Activated CD8-positive, alpha-beta memory T cell treated with anti-CD3 and anti-CD28 coated beads, Interleukin-2, amount 10 ng/mL, durations not matched to agents 7 days and 5 days (primary cell): ENCODE measurements around the gene UNC5C. TPM values are rescaled to one million over a fixed set of nuclear protein-coding genes. Genes with fewer than 3 reads are reported as not detected.
"Not testable (repeated sequence)": the region's sequence is repeated elsewhere in the genome, so short reads cannot be mapped to it uniquely, and the experiment has no call there.

Experiments
- ATAC-seq: fragments of 150-1000 bp; cut with Tn5 transposase; one replicate; pipeline ENCODE4 v1.10.0; 2021; ENCODE audit warnings: moderate library complexity
- CTCF ChIA-PET: fragments of 350-600 bp; sonication (Branson Sonifier 250); formaldehyde crosslinking; loops from one replicate; lab custom pipeline; 2021; ENCODE audit warnings: antibody characterized with exemption; lab: Charles Lee
- DNase-seq: peaks from one replicate; pipeline ENCODE4 v3.0.0-alpha.2; 2020
- H3K27ac Mint-ChIP-seq: one replicate; pipeline ENCODE4 v1.8.0; 2021; ENCODE audit warnings: mild to moderate bottlenecking, mixed read lengths
- H3K27me3 Mint-ChIP-seq: one replicate; pipeline ENCODE4 v1.8.0; 2021; ENCODE audit warnings: mixed read lengths
- H3K36me3 Mint-ChIP-seq: one replicate; pipeline ENCODE4 v1.8.0; 2021; ENCODE audit warnings: mild to moderate bottlenecking, mixed read lengths
- H3K4me1 Mint-ChIP-seq: one replicate; pipeline ENCODE4 v1.8.0; 2021; ENCODE audit warnings: mixed read lengths
- H3K4me3 Mint-ChIP-seq: one replicate; pipeline ENCODE4 v1.8.0; 2021; ENCODE audit warnings: mild to moderate bottlenecking, moderate library complexity, mixed read lengths
- H3K9me3 Mint-ChIP-seq: one replicate; pipeline ENCODE4 v1.8.0; 2022; ENCODE audit warnings: low read depth, mixed read lengths
- total RNA-seq, 2 experiments: library from RNA; stranded (reverse); gene quantifications; one replicate each; pipeline ENCODE4 v1.2.3, GENCODE V29; 2021

UNC5C gene
- total RNA-seq, 2 experiments from 2014 or later = not detected

DNA sequence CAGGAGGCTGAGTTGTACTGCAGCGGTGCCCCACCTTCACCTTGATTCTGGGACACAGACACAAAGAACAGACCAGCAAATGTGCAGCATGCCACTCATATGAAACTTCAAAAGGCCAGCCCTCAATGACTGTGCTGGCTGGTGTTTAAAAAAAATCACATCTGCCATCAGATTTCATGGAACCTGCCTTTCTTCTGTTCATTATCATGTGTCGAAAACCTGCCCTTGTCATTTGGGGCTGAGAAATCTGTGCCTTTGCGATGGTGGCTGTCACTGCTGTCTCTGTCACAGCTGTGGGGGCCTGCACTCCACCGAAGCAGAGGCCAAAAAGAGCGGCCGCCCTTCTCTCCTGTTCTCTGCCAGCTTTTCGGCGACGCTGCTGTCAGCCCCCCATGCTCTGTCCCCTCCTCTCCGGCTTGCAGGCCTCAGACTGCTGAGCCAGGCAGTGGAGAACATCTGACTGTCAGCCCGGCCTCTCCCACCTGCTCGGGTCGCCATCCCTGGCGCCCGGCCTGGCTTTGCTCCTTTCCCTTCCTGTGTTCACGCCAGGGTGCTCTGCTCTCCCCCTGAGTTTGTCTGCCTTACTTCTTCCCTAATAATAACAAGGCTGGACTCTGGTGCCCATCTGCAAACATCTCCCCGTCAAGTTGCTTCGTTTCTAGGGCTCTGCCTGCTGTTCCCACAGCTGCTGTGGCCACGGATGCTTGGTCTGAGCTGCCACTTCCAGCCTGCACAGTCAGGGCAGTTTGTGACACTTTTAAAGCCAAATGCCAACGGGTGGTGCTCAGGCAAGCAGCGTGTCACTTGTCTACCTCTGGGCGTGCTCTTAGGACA lies 355.2 kb downstream of the UNC5C start:
- Mint-ChIP-seq H3K27ac (no peak overlapping the region), H3K27me3 (no peaks in the 10 kb centered on the region), H3K4me3 (no peak overlapping the region), H3K36me3 (no peaks in the 10 kb centered on the region), H3K9me3 (no peaks in the 10 kb centered on the region), H3K4me1 (no peaks in the 10 kb centered on the region)
- ATAC-seq (no peak), DNase-seq (no peak)
- CTCF ChIA-PET = no interaction called here

DNA sequence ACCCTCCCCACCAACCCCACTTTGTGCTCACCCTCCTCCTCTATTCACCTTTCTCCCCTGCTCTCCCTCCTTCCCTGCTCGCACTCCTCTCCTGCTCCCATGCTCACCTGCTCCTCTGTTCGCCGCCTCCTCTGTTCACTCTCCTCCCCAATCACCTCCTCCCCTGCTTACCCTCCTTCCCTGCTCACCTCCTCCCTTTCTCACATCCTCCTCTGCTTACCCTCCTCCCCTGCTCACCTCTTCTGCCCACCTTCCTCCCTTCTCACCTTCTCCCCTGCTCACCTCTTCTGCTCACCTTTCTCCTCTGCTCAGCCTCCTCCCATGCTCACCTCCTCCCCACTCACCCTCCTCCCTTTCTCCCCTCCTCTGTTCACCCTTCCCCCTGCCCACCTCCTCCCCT lies 357.2 kb downstream of the UNC5C start:
- no peak overlapping the region for H3K27ac Mint-ChIP-seq

GRCh38 chr4:95190751-95191436 lies 357.9 kb downstream of the UNC5C start:
- H3K27ac Mint-ChIP-seq = no peak overlapping the region
- no peaks in the 10 kb centered on the region for H3K36me3 Mint-ChIP-seq
- no peak for ATAC-seq
- no peak for DNase-seq
- no peak overlapping the region for H3K4me3 Mint-ChIP-seq
- no peaks in the 10 kb centered on the region for H3K27me3 Mint-ChIP-seq
- no peaks in the 10 kb centered on the region for H3K4me1 Mint-ChIP-seq
- CTCF ChIA-PET = no interaction called here
- no peaks in the 10 kb centered on the region for H3K9me3 Mint-ChIP-seq

More for the DNA sequence above, 357.2 kb downstream of the UNC5C start:
- DNase-seq (no peak), ATAC-seq (no peak)
- Mint-ChIP-seq H3K36me3 (no peaks in the 10 kb centered on the region), H3K4me1 (no peaks in the 10 kb centered on the region), H3K4me3 (no peak overlapping the region), H3K9me3 (no peaks in the 10 kb centered on the region), H3K27me3 (no peaks in the 10 kb centered on the region)
- CTCF ChIA-PET = no interaction called here

DNA sequence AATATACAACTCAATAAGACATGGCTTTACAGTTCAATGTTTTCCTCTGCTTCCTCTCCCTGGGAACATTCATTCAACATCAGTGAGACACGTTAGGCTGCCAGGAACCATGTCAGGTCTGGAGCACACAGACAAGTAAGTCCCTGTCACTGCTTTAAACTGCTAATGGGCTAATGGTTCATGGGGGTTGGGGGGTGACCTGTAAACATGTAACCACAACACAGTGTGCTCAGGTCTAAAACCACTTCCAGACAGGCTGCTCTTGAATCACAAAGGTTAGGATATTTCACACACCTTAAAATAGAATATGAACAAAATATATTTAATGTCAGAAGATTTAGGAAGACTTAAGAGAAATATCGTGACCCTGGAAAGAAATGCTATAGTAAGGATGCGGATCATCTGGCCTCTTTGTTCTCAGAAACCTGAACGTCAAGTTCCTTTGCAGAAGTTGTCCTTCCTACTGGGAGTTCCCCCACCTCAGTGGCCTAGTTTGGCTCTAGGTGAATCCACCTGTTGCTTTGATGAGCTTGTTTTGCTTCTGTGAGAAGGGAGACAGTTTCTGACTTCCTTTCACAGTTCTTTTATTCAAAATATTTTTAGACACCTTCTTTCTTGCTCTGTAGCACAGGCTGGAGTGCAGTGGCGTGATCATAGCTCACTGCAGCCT lies 359.9 kb downstream of the UNC5C start:
- CTCF ChIA-PET = no interaction called here
- Mint-ChIP-seq H3K27ac (no peak overlapping the region), H3K36me3 (no peaks in the 10 kb centered on the region), H3K4me3 (no peak overlapping the region), H3K27me3 (peaks cover 4% of the 10 kb centered on the region), H3K9me3 (no peaks in the 10 kb centered on the region), H3K4me1 (no peaks in the 10 kb centered on the region)
- ATAC-seq (no peak), DNase-seq (no peak)

DNA sequence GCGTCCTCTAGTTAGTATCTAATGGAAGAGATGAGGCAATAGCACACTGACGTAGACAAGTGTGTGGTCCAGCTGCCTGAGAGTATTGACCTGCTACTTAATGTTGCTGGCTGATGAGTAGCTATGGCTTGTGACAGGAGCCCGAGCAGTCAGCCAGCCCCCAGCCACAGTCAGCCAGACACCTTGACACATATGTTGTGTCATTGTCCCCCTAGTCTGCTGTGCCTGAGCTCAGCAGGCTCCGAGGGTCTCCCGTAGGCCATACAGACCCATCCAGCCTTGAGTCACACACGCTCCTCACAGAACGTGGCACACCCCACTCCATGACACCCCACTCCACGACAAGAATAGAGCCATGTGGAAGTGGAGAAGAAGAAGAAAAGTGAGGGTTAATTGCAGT lies 362.1 kb downstream of the UNC5C start:
- H3K27me3 Mint-ChIP-seq = peaks cover 4% of the 10 kb centered on the region
- no peak overlapping the region for H3K4me3 Mint-ChIP-seq
- no peaks in the 10 kb centered on the region for H3K9me3 Mint-ChIP-seq
- no peak overlapping the region for H3K27ac Mint-ChIP-seq
- ATAC-seq (no peak), DNase-seq (no peak)
- H3K36me3 Mint-ChIP-seq = no peaks in the 10 kb centered on the region
- no peaks in the 10 kb centered on the region for H3K4me1 Mint-ChIP-seq
- CTCF ChIA-PET = interaction anchor here (0.9 kb wide), 1 partner anchor 20 kb away, joined by 3 read pairs; no protein-coding TSS in a partner anchor

DNA sequence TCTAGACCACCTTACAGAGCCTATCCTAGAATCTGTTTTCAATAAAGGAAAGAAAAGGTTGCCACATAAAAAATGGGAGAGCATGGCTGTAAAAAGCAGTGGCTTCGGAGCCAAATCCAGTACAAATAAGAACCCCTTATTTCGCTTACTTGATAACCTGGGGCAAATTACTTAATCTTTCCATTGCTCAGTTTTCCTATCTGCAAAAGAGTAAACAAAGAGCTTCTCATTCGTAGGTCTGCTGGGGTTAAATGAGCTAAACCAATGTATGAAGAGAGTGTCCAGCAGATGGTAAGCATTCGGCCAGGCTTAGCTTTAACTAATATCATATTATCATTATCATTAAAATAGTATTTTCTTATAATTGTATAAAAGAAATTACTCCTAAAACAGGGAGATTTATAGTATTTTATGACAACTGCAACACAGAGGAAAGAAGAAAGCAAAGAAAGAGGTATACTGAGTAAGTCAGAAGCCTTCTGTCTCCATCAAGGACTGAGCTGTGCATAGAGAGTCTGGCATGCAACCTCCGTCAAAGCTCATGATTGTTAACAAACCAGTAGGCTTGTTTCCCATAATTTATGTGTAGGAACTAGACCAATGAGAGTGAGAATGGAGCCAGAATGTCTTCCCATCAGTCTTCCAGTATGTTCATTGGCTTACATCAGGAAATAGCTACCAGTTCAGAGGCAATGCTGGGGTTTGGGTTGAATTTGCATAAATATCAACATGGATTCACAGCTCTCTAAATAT lies 364.9 kb downstream of the UNC5C start:
- CTCF ChIA-PET = no interaction called here
- DNase-seq (no peak), ATAC-seq (no peak)
- H3K27me3 Mint-ChIP-seq = peaks cover 4% of the 10 kb centered on the region
- H3K27ac Mint-ChIP-seq = no peak overlapping the region
- no peaks in the 10 kb centered on the region for H3K36me3 Mint-ChIP-seq
- no peaks in the 10 kb centered on the region for H3K4me1 Mint-ChIP-seq
- H3K4me3 Mint-ChIP-seq = no peak overlapping the region
- no peaks in the 10 kb centered on the region for H3K9me3 Mint-ChIP-seq

DNA sequence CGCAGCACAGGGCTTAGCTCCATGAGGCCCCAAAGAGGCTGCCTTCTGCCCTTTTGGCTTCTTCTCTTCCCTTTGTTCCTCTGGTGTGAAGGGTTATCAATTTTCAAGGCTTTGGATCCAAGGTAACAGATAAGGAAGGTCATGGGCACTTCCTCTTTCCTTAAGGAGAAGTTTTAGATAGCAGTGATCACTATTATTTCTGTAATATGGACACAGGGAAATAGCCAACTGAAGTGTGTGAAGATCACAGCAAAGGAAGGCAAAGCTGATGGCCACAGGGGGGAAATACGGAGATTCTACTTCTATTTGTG lies 366.8 kb downstream of the UNC5C start:
- CTCF ChIA-PET = no interaction called here
- Mint-ChIP-seq H3K36me3 (no peaks in the 10 kb centered on the region), H3K9me3 (no peaks in the 10 kb centered on the region), H3K4me3 (no peak overlapping the region), H3K27ac (no peak overlapping the region), H3K27me3 (peaks cover 4% of the 10 kb centered on the region), H3K4me1 (no peaks in the 10 kb centered on the region)
- ATAC-seq (no peak), DNase-seq (no peak)

GRCh38 chr4:95181243-95181995 lies 367.4 kb downstream of the UNC5C start:
- CTCF ChIA-PET = no interaction called here
- H3K27me3 Mint-ChIP-seq = peaks cover 4% of the 10 kb centered on the region
- no peak overlapping the region for H3K4me3 Mint-ChIP-seq
- no peak for ATAC-seq
- H3K36me3 Mint-ChIP-seq = no peaks in the 10 kb centered on the region
- no peak overlapping the region for H3K27ac Mint-ChIP-seq
- no peaks in the 10 kb centered on the region for H3K4me1 Mint-ChIP-seq
- H3K9me3 Mint-ChIP-seq = no peaks in the 10 kb centered on the region
- DNase-seq = no peak

- Mint-ChIP-seq H3K9me3 (no peaks in the 10 kb centered on the region), H3K27ac (no peak overlapping the region), H3K36me3 (no peaks in the 10 kb centered on the region), H3K4me3 (no peak overlapping the region), H3K4me1 (no peaks in the 10 kb centered on the region), H3K27me3 (peaks cover 4% of the 10 kb centered on the region)
- no peak for ATAC-seq
- CTCF ChIA-PET = no interaction called here
- DNase-seq = no peak
These were observed 368.1 kb downstream of the UNC5C start for GRCh38 chr4:95180531-95181242.

DNA sequence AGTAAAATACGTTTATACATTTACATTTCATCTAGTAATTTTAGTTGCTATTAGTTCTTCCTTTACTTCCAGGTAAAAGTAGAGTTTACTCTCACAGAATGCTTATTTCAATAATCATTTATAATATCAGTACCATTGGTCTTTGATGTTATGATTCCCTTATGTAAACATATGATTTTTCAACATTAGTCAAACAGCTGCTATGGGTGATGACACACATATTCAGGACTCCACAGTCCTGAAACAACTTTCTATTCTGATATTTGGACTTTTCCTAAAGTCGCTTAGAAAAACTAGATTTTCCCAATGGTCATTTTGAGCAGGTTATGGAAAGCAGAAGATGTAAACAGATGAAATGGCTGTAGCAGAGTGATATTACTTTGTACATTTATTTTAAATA lies 369.8 kb downstream of the UNC5C start:
- Mint-ChIP-seq H3K4me1 (no peaks in the 10 kb centered on the region), H3K4me3 (no peak overlapping the region), H3K9me3 (no peaks in the 10 kb centered on the region), H3K27me3 (no peaks in the 10 kb centered on the region), H3K27ac (no peak overlapping the region), H3K36me3 (no peaks in the 10 kb centered on the region)
- no peak for DNase-seq
- CTCF ChIA-PET = no interaction called here
- ATAC-seq = no peak

DNA sequence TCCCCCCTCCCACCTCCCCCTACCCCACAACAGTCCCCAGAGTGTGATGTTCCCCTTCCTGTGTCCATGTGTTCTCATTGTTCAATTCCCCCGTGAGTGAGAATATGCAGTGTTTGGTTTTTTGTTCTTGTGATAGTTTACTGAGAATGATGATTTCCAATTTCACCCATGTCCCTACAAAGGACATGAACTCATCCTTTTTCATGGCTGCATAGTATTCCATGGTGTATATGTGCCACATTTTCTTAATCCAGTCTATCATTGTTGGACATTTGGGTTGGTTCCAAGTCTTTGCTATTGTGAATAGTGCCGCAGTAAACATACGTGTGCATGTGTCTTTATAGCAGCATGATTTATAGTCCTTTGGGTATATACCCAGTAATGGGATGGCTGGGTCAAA lies 377.4 kb downstream of the UNC5C start:
- H3K9me3 Mint-ChIP-seq, H3K4me3 Mint-ChIP-seq, CTCF ChIA-PET, H3K4me1 Mint-ChIP-seq, H3K36me3 Mint-ChIP-seq, H3K27me3 Mint-ChIP-seq, DNase-seq, ATAC-seq, H3K27ac Mint-ChIP-seq: not testable (repeated sequence)

- no peak overlapping the region for H3K27ac Mint-ChIP-seq
- no peak for ATAC-seq
These were observed 378.6 kb downstream of the UNC5C start for GRCh38 chr4:95170176-95170575.

More at GRCh38 chr4:95170176-95170575, 378.6 kb downstream of the UNC5C start:
- no peaks in the 10 kb centered on the region for H3K27me3 Mint-ChIP-seq
- DNase-seq = no peak
- H3K9me3 Mint-ChIP-seq = no peaks in the 10 kb centered on the region
- no peaks in the 10 kb centered on the region for H3K4me1 Mint-ChIP-seq
- no peaks in the 10 kb centered on the region for H3K36me3 Mint-ChIP-seq
- CTCF ChIA-PET = no interaction called here
- no peak overlapping the region for H3K4me3 Mint-ChIP-seq
